Neural cell (in vitro differentiated cells): ENCODE measurements around the gene DHX58. TPM values are rescaled to one million over a fixed set of nuclear protein-coding genes. Genes with fewer than 3 reads are reported as not detected.

ENCODE experiments used
- H2AFZ ChIP-seq: fragments of 200-600, 300-800 bp; sonication (generic), shearing (Covaris generic); 2 replicates; pipeline ENCODE4 v1.6.0; 2014; ENCODE audit warnings: low read depth, mild to moderate bottlenecking, antibody characterized with exemption, low read length, moderate library complexity
- H3F3A ChIP-seq: fragments of 200-600 bp; shearing (Covaris generic); 2 replicates; pipeline ENCODE4 v1.6.1; 2016; ENCODE audit warnings: mild to moderate bottlenecking, moderate library complexity, mixed read lengths, antibody characterized with exemption, low read length; ENCODE audit not compliant: insufficient read depth, poor library complexity, severe bottlenecking
- H3K27ac ChIP-seq: fragments of 200-600, 300-800 bp; sonication (generic), shearing (Covaris generic); 2 replicates; pipeline ENCODE4 v1.5.1; 2014; ENCODE audit warnings: mild to moderate bottlenecking, low read length, moderate library complexity
- H3K27me3 ChIP-seq: fragments of 300-800, 200-600 bp; sonication (generic), shearing (Covaris generic); 2 replicates; pipeline ENCODE4 v1.6.0; 2014; ENCODE audit warnings: mild to moderate bottlenecking, low read depth, low read length, moderate library complexity; ENCODE audit not compliant: insufficient read depth
- H3K36me3 ChIP-seq: fragments of 300-800, 200-600 bp; sonication (generic), shearing (Covaris generic); 2 replicates; pipeline ENCODE4 v1.5.1; 2014; ENCODE audit warnings: mild to moderate bottlenecking, antibody characterized with exemption, low read length, moderate library complexity; ENCODE audit not compliant: insufficient read depth
- H3K4me2 ChIP-seq: fragments of 300-800, 200-600 bp; sonication (generic), shearing (Covaris generic); 2 replicates; pipeline ENCODE4 v1.6.0; 2014; ENCODE audit warnings: mild to moderate bottlenecking, low read length
- H3K4me3 ChIP-seq: fragments of 300-800, 200-600 bp; sonication (generic), shearing (Covaris generic); 2 replicates; pipeline ENCODE4 v1.5.1; 2014; ENCODE audit warnings: mild to moderate bottlenecking, low read length, moderate library complexity
- H3K79me2 ChIP-seq: fragments of 200-600 bp; shearing (Covaris generic); replicated peaks from 2 replicates; pipeline ENCODE4 v1.6.0; 2014; ENCODE audit warnings: mild to moderate bottlenecking, low read length, moderate library complexity; ENCODE audit not compliant: insufficient read depth
- H3K9ac ChIP-seq: fragments of 300-800, 200-600 bp; sonication (generic), shearing (Covaris generic); 2 replicates; pipeline ENCODE4 v1.6.1; 2016; ENCODE audit warnings: mild to moderate bottlenecking, low read length, mixed read lengths
- H3K9me2 ChIP-seq: fragments of 200-600 bp; shearing (Covaris generic); 2 replicates; pipeline ENCODE4 v1.6.1; 2016; ENCODE audit warnings: mild to moderate bottlenecking, low read length, mixed read lengths; ENCODE audit not compliant: insufficient read depth
- H3K9me3 ChIP-seq: fragments of 200-600, 300-800 bp; sonication (generic), shearing (Covaris generic); 2 replicates; pipeline ENCODE4 v1.6.1; 2016; ENCODE audit warnings: mild to moderate bottlenecking, mixed run types, low read length, moderate library complexity, mixed read lengths
- H4K20me1 ChIP-seq: fragments of 200-600 bp; shearing (Covaris generic); 2 replicates; pipeline ENCODE4 v1.6.1; 2016; ENCODE audit warnings: mild to moderate bottlenecking, mixed run types; ENCODE audit not compliant: insufficient read depth
- EP300 ChIP-seq: fragments of 450-650 bp; conservative IDR thresholded peaks from 2 replicates; pipeline ENCODE4 v1.6.1; 2014; ENCODE audit warnings: antibody characterized with exemption, mild to moderate bottlenecking, moderate library complexity; ENCODE audit not compliant: poor library complexity, severe bottlenecking
- EZH2 ChIP-seq: fragments of 200-600, 300-800 bp; shearing (Covaris generic), sonication (generic); IDR thresholded peaks from 2 replicates; pipeline ENCODE4 v1.6.1; 2014; ENCODE audit warnings: antibody characterized with exemption, low read length, borderline replicate concordance, mild to moderate bottlenecking; ENCODE audit not compliant: insufficient read depth, poor library complexity, severe bottlenecking
- MXI1 ChIP-seq: fragments of 450-650 bp; conservative IDR thresholded peaks from 2 replicates; pipeline ENCODE4 v1.6.1; 2014; ENCODE audit warnings: antibody characterized with exemption, mild to moderate bottlenecking; ENCODE audit not compliant: poor library complexity, severe bottlenecking
- POLR2AphosphoS5 ChIP-seq: IDR thresholded peaks from 2 replicates; pipeline ENCODE4 v1.6.1; 2012
- RAD21 ChIP-seq: fragments of 450-650 bp; conservative IDR thresholded peaks from 2 replicates; pipeline ENCODE4 v1.6.1; 2014; ENCODE audit warnings: antibody characterized with exemption, mild to moderate bottlenecking, moderate library complexity
- SMC3 ChIP-seq: fragments of 450-650 bp; conservative IDR thresholded peaks from 2 replicates; pipeline ENCODE4 v1.6.1; 2014; ENCODE audit warnings: antibody characterized with exemption, mild to moderate bottlenecking, moderate library complexity; ENCODE audit not compliant: poor library complexity
- TAF1 ChIP-seq: IDR thresholded peaks from 2 replicates; pipeline ENCODE4 v1.6.1; 2012; ENCODE audit warnings: low read depth
- polyA plus RNA-seq: library from polyadenylated mRNA; depleted of rRNA; stranded (reverse); fragments of >200 nt; gene quantifications from 2 replicates; pipeline ENCODE4 v1.2.3, GENCODE V29; 2014
- TF ChIP-seq, protein P1 (sequence below): fragments of 450-650 bp; IDR thresholded peaks from 2 replicates; pipeline ENCODE4 v1.5.1; 2014; ENCODE audit warnings: antibody characterized with exemption, mild to moderate bottlenecking, moderate library complexity; ENCODE audit not compliant: poor library complexity, severe bottlenecking
- TF ChIP-seq, protein P2 (sequence below): IDR thresholded peaks from 2 replicates; pipeline ENCODE4 v1.6.1; 2012; ENCODE audit warnings: borderline replicate concordance

The DHX58 gene
- polyA plus RNA-seq, 1 donor from 2014 or later = 0.87 TPM

DNA sequence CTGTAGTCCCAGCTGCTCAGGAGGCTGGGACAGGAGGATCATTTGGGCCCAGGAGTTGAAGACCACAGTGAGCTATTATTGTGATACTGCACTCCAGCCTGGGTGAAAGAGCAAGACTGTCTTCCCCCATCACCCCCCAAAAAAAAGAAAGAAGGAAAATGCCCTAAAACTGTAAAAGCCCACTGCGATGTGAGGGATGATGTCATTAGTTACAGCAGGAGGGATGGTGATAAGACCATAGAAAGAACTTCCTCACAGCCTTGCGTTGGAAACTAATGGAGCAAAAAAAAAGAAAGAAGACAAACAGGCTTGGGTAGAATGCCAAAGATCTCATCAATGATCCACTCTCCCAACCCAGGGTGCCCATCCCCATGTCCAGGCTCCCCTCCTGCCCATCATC is 33.0 kb downstream of the DHX58 start:
- Histone ChIP-seq H2AFZ (no peak overlapping the region), H3K27me3 (no peaks in the 10 kb centered on the region), H3K9me2 (no peaks in the 10 kb centered on the region), H3K27ac (no peak overlapping the region), H4K20me1 (no peaks in the 10 kb centered on the region), H3K4me2 (no peak overlapping the region), H3K79me2 (no peaks in the 10 kb centered on the region), H3K4me3 (no peak overlapping the region), H3F3A (no peaks in the 10 kb centered on the region), H3K9ac (no peak overlapping the region), H3K9me3 (no peaks in the 10 kb centered on the region), H3K36me3 (no peaks in the 10 kb centered on the region)
- TF ChIP-seq SMC3 (no peak), EZH2 (no peak)

DNA sequence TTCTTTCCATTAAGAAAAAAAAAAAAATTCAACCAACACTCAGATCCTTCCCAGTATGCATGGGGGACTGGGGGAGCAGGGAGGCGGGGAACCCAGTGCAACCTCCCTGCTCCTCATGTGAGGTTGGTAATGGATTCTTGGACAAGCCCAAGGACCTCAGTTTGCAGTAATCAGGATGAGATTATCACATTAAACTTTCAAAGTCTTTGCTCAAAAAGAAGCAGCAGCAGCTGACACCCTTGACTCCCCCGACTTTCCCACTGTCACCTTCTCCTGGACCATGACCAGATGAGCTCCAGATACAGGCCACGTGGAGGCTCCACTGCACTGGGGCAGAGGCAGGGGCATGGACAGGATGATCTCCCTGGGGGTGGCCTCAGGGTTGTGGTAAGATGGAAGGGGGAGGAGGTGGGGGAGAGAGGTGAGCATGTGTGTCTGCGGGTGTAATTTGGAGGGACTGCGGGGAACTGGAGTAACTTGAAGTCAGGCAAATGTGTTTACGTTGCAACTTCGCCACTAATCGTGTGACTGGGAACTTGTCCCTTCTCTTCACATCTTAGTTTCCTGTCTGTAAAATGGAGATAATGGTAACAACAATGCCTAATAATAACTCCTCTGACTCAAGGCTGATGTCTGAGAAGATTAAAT is 34.0 kb downstream of the DHX58 start:
- no peaks in the 10 kb centered on the region for H3K9me3 ChIP-seq
- no peaks in the 10 kb centered on the region for H4K20me1 ChIP-seq
- TF ChIP-seq TAF1 (no peak), EZH2 (no peak), RAD21 (no peak), SMC3 (no peak), POLR2AphosphoS5 (no peak), MXI1 (no peak), EP300 (no peak)
- TF ChIP-seq, protein P1, sequence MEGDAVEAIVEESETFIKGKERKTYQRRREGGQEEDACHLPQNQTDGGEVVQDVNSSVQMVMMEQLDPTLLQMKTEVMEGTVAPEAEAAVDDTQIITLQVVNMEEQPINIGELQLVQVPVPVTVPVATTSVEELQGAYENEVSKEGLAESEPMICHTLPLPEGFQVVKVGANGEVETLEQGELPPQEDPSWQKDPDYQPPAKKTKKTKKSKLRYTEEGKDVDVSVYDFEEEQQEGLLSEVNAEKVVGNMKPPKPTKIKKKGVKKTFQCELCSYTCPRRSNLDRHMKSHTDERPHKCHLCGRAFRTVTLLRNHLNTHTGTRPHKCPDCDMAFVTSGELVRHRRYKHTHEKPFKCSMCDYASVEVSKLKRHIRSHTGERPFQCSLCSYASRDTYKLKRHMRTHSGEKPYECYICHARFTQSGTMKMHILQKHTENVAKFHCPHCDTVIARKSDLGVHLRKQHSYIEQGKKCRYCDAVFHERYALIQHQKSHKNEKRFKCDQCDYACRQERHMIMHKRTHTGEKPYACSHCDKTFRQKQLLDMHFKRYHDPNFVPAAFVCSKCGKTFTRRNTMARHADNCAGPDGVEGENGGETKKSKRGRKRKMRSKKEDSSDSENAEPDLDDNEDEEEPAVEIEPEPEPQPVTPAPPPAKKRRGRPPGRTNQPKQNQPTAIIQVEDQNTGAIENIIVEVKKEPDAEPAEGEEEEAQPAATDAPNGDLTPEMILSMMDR = no peak
- TF ChIP-seq, protein P2, sequence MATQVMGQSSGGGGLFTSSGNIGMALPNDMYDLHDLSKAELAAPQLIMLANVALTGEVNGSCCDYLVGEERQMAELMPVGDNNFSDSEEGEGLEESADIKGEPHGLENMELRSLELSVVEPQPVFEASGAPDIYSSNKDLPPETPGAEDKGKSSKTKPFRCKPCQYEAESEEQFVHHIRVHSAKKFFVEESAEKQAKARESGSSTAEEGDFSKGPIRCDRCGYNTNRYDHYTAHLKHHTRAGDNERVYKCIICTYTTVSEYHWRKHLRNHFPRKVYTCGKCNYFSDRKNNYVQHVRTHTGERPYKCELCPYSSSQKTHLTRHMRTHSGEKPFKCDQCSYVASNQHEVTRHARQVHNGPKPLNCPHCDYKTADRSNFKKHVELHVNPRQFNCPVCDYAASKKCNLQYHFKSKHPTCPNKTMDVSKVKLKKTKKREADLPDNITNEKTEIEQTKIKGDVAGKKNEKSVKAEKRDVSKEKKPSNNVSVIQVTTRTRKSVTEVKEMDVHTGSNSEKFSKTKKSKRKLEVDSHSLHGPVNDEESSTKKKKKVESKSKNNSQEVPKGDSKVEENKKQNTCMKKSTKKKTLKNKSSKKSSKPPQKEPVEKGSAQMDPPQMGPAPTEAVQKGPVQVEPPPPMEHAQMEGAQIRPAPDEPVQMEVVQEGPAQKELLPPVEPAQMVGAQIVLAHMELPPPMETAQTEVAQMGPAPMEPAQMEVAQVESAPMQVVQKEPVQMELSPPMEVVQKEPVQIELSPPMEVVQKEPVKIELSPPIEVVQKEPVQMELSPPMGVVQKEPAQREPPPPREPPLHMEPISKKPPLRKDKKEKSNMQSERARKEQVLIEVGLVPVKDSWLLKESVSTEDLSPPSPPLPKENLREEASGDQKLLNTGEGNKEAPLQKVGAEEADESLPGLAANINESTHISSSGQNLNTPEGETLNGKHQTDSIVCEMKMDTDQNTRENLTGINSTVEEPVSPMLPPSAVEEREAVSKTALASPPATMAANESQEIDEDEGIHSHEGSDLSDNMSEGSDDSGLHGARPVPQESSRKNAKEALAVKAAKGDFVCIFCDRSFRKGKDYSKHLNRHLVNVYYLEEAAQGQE = no peak
- no peaks in the 10 kb centered on the region for H3K9me2 ChIP-seq
- no peak overlapping the region for H3K27ac ChIP-seq
- H3K4me3 ChIP-seq = no peak overlapping the region
- H3K4me2 ChIP-seq = no peak overlapping the region
- no peak overlapping the region for H3K9ac ChIP-seq
- H3K36me3 ChIP-seq = no peaks in the 10 kb centered on the region
- H2AFZ ChIP-seq = no peak overlapping the region
- H3K79me2 ChIP-seq = no peaks in the 10 kb centered on the region
- H3K27me3 ChIP-seq = peaks cover 6% of the 10 kb centered on the region
- no peaks in the 10 kb centered on the region for H3F3A ChIP-seq
